Measurements from ENCODE around the gene ZSCAN12. TPM values are rescaled to one million over a fixed set of nuclear protein-coding genes. Genes with fewer than 3 reads are reported as not detected.

ZSCAN12 gene
- total RNA-seq, 1 experiment from 2014 or later: 7.8 TPM

GRCh38 chr6:28334286-28335039, 65.1 kb downstream of the ZSCAN12 start:
- ChIA-PET POLR2A (interaction anchor here (0.8 to 2.9 kb wide), 11 partner anchors 15 to 470 kb away, joined by 3 to 35 read pairs (median 8); partner anchors contain the start of genes ZKSCAN3, ZKSCAN4, ZKSCAN8 and ZSCAN12), CTCF (interaction anchor here (1.0 to 3.4 kb wide), 2 partner anchors 21 to 116 kb away, joined by 4 to 35 read pairs; no protein-coding TSS in a partner anchor)
- Mint-ChIP-seq H3K36me3 (peaks cover 1% of the 10 kb centered on the region; the same call in 1 of the 2 replicates), H3K4me3 (no peak overlapping the region), H3K9me3 (peaks cover 1% of the 10 kb centered on the region), H3K4me1 (peaks cover 9% of the 10 kb centered on the region), H3K27me3 (ENCODE audit: low read depth) (no peaks in the 10 kb centered on the region), H3K27ac (no peak overlapping the region; the same call in 1 of the 2 replicates)
- ATAC-seq: no peak
- no peak for DNase-seq (ENCODE audit: low spot score)
- TF ChIP-seq CREM (CRISPR knock-in tag; IDR thresholded peaks at IDR 0.05) (no peak), NFYB (CRISPR knock-in tag; conservative IDR thresholded peaks at IDR 0.05; ENCODE audit: low read depth) (no peak), ZNF219 (CRISPR knock-in tag; IDR thresholded peaks at IDR 0.05; ENCODE audit: borderline replicate concordance) (no peak), ZBTB43 (CRISPR knock-in tag; IDR thresholded peaks at IDR 0.05) (no peak), TEAD1 (CRISPR knock-in tag; IDR thresholded peaks at IDR 0.05) (no peak), ATF6 (CRISPR knock-in tag; IDR thresholded peaks at IDR 0.05) (no peak), AFF4 (CRISPR knock-in tag; IDR thresholded peaks at IDR 0.05; ENCODE audit: borderline replicate concordance) (no peak), NFATC4 (CRISPR knock-in tag; IDR thresholded peaks at IDR 0.05) (no peak), IRF2 (CRISPR knock-in tag; IDR thresholded peaks at IDR 0.05; ENCODE audit: borderline replicate concordance, low read depth) (no peak), ZNF263 (CRISPR knock-in tag; IDR thresholded peaks at IDR 0.05; ENCODE audit: low read depth) (no peak), ZBTB21 (CRISPR knock-in tag; IDR thresholded peaks at IDR 0.05; ENCODE audit: borderline replicate concordance) (no peak), GRHL2 (CRISPR knock-in tag; IDR thresholded peaks at IDR 0.05; ENCODE audit: insufficient replicate concordance, severe bottlenecking) (no peak), IRF1 (CRISPR knock-in tag; IDR thresholded peaks at IDR 0.05) (no peak)

GRCh38 chr6:28333599-28334018, 65.9 kb downstream of the ZSCAN12 start:
- Mint-ChIP-seq H3K36me3 (peaks cover 10% of the 10 kb centered on the region), H3K4me1 (peaks cover 9% of the 10 kb centered on the region), H3K27ac (no peak overlapping the region), H3K4me3 (no peak overlapping the region), H3K27me3 (ENCODE audit: low read depth) (no peaks in the 10 kb centered on the region), H3K9me3 (peaks cover 10% of the 10 kb centered on the region)
- DNase-seq (ENCODE audit: low spot score) (no peak), ATAC-seq (no peak)
- POLR2A ChIA-PET: interaction anchor here (1.6 kb wide), 1 partner anchor 67 kb away, joined by 3 read pairs; the partner anchor contains the start of gene ZSCAN26
- CTCF ChIA-PET: interaction anchor here (3.4 kb wide), 1 partner anchor 22 kb away, joined by 35 read pairs; no protein-coding TSS in a partner anchor
- TF ChIP-seq RELA (CRISPR knock-in tag; IDR thresholded peaks at IDR 0.05; ENCODE audit: borderline replicate concordance) (no peak), CBFB (CRISPR knock-in tag; IDR thresholded peaks at IDR 0.05; ENCODE audit: low read depth) (no peak), PRRX2 (CRISPR knock-in tag; IDR thresholded peaks at IDR 0.05) (no peak), TEAD4 (CRISPR knock-in tag; IDR thresholded peaks at IDR 0.05) (no peak), USF1 (CRISPR knock-in tag; IDR thresholded peaks at IDR 0.05) (no peak), IRF1 (CRISPR knock-in tag; IDR thresholded peaks at IDR 0.05) (no peak), STAT6 (CRISPR knock-in tag; conservative IDR thresholded peaks at IDR 0.05; ENCODE audit: low read depth) (no peak), ZNF396 (CRISPR knock-in tag; IDR thresholded peaks at IDR 0.05; ENCODE audit: borderline replicate concordance) (no peak)
